Measurements from ENCODE around the gene TTLL9. TPM values are rescaled to one million over a fixed set of nuclear protein-coding genes. Genes with fewer than 3 reads are reported as not detected.

The TTLL9 gene
- total and polyA plus RNA-seq, 2 of the 13 experiments (the other 11 are each of a cell fraction or from before 2014, with no cell fraction given): not detected

- 0 out of 4 replicates have a peak, but pooled peaks of 1 of the 2 experiments have one; percentile 9 for TF ChIP-seq HMGXB4 (CRISPR knock-in tag; IDR thresholded peaks at IDR 0.05; ENCODE audit: borderline replicate concordance in 1 of 2, low read depth in 1 of 2)
- 0 out of 2 replicates have a peak, but pooled peaks have one; percentile 35 for TF ChIP-seq ZNF782 (CRISPR knock-in tag; IDR thresholded peaks at IDR 0.05; ENCODE audit: borderline replicate concordance)
- TF ChIP-seq ZNF260 (CRISPR knock-in tag; IDR thresholded peaks at IDR 0.05; ENCODE audit: borderline replicate concordance, low read depth): no peak
- no peak for TF ChIP-seq ZNF709 (CRISPR knock-in tag; IDR thresholded peaks at IDR 0.05)
- TF ChIP-seq SALL2 (CRISPR knock-in tag; IDR thresholded peaks at IDR 0.05): no peak
- no peak for TF ChIP-seq TEAD3 (CRISPR knock-in tag; optimal IDR thresholded peaks at IDR 0.05; ENCODE audit: borderline replicate concordance)
- TF ChIP-seq SP4 (CRISPR knock-in tag; IDR thresholded peaks at IDR 0.05): 0 out of 2 replicates have a peak, but pooled peaks have one; percentile 30
- TF ChIP-seq ZNF703 (CRISPR knock-in tag; IDR thresholded peaks at IDR 0.05; ENCODE audit: borderline replicate concordance): no peak
- no peak for TF ChIP-seq TMF1 (CRISPR knock-in tag; IDR thresholded peaks at IDR 0.05; ENCODE audit: low read depth)
- no peak for TF ChIP-seq SNAI1 (CRISPR knock-in tag; IDR thresholded peaks at IDR 0.05; ENCODE audit: borderline replicate concordance)
- TF ChIP-seq ZNF225 (CRISPR knock-in tag; IDR thresholded peaks at IDR 0.05): 0 out of 2 replicates have a peak, but pooled peaks have one; percentile 38
- TF ChIP-seq, protein P1, sequence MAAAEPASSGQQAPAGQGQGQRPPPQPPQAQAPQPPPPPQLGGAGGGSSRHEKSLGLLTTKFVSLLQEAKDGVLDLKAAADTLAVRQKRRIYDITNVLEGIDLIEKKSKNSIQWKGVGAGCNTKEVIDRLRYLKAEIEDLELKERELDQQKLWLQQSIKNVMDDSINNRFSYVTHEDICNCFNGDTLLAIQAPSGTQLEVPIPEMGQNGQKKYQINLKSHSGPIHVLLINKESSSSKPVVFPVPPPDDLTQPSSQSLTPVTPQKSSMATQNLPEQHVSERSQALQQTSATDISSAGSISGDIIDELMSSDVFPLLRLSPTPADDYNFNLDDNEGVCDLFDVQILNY (CRISPR knock-in tag; conservative IDR thresholded peaks at IDR 0.05): no peak
- 0 out of 2 replicates have a peak, but pooled peaks have one; percentile 1 for TF ChIP-seq FOXO1 (CRISPR knock-in tag; IDR thresholded peaks at IDR 0.05)
- TF ChIP-seq KDM5B (CRISPR knock-in tag; IDR thresholded peaks at IDR 0.05; ENCODE audit: borderline replicate concordance): no peak
- TF ChIP-seq TAF15 (IDR thresholded peaks at IDR 0.05; ENCODE audit: low read depth, low read length, poor library complexity, severe bottlenecking): no peak
- no peak for TF ChIP-seq RCOR2 (CRISPR knock-in tag; IDR thresholded peaks at IDR 0.05)
- TF ChIP-seq DPF2 (CRISPR knock-in tag; IDR thresholded peaks at IDR 0.05; ENCODE audit: borderline replicate concordance, low read depth): no peak
- TF ChIP-seq HNRNPL (IDR thresholded peaks at IDR 0.05; ENCODE audit: low read depth, low read length): no peak
These were observed 23.7 kb upstream of the TTLL9 start (continued) for GRCh38 chr20:31846793-31847138.

Data from HepG2 (cell line).